ENCODE measurements around the gene ARHGEF5.
A peak's percentile ranks its signal among the peaks of the same experiment; 100 is the strongest.
"Not testable (repeated sequence)": the region's sequence is repeated elsewhere in the genome, so short reads cannot be mapped to it uniquely, and the experiment has no call there.

ARHGEF5 gene

GRCh38 chr7:144356185-144356584 is 983 bp downstream of the ARHGEF5 start:
- H3K27ac Mint-ChIP-seq; H3K36me3 Mint-ChIP-seq; DNase-seq (ENCODE audit: low spot score in 2 of 2); H3K4me3 Mint-ChIP-seq; ATAC-seq (ENCODE audit: low read depth); H3K27me3 Mint-ChIP-seq; H3K9me3 Mint-ChIP-seq; H3K4me1 Mint-ChIP-seq: not testable (repeated sequence)

DNA sequence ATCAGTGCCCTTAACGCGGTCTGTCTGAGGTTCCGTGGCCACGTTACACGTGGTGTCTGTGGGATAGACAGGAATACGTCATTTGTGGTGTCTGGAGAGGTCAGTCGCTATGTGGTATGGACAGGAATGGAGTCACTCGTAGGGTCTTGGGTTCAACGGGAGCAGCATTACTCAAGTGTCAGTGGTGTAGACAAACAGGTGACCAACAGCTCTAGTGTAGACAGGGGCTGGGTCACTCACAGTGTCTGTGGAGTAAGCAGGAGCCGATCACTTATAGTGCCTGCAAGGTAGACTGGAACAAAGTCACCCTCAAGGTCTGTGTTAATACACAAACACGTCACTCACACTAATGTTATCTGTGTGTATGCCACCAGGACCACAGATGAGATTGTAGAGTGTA is 1.7 kb downstream of the ARHGEF5 start:
- not testable (repeated sequence) for H3K36me3 Mint-ChIP-seq; ATAC-seq (ENCODE audit: low read depth); H3K27me3 Mint-ChIP-seq; DNase-seq (ENCODE audit: low spot score in 2 of 2); H3K9me3 Mint-ChIP-seq; H3K4me1 Mint-ChIP-seq; H3K4me3 Mint-ChIP-seq; H3K27ac Mint-ChIP-seq

DNA sequence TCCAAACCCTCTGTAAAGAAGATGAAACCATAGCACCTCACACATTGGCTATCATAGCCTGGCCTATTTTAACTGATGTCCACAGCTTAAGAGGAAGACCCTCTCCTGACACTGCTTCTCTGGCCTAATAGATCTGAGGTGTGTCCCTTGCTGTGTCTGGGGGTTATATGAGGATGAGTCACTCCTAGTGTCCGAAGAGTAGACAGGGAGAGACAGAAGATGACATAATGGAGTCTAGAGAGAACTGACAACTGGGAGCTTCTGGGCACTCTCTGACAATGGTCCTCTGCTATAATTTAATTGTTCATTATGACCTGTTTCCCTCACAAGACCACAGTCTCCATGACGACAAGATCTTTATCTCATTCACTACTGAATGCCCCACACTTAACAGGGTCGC is 6.9 kb downstream of the ARHGEF5 start:
- not testable (repeated sequence) for H3K27ac Mint-ChIP-seq; H3K9me3 Mint-ChIP-seq; DNase-seq (ENCODE audit: low spot score in 2 of 2); ATAC-seq (ENCODE audit: low read depth); H3K36me3 Mint-ChIP-seq; H3K27me3 Mint-ChIP-seq; H3K4me3 Mint-ChIP-seq; H3K4me1 Mint-ChIP-seq

DNA sequence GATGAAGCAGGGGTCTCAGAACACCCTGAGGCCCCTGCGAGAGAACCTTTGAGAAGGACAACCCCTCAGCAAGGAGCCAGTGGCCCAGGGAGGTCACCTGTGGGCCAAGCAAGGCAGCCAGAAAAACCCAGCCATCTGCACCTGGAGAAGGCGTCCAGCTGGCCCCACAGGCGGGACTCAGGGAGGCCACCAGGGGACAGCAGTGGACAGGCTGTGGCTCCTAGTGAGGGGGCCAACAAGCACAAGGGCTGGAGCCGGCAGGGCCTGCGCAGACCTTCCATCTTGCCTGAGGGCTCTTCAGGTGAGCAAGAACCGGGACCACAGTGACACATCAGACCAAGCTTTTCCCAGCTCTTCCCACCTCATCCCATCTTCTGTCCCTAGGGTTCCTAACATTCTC is 10.3 kb downstream of the ARHGEF5 start:
- not testable (repeated sequence) for H3K9me3 Mint-ChIP-seq; H3K36me3 Mint-ChIP-seq; DNase-seq (ENCODE audit: low spot score in 2 of 2); H3K4me3 Mint-ChIP-seq; H3K27me3 Mint-ChIP-seq; H3K4me1 Mint-ChIP-seq; H3K27ac Mint-ChIP-seq; ATAC-seq (ENCODE audit: low read depth)

DNA sequence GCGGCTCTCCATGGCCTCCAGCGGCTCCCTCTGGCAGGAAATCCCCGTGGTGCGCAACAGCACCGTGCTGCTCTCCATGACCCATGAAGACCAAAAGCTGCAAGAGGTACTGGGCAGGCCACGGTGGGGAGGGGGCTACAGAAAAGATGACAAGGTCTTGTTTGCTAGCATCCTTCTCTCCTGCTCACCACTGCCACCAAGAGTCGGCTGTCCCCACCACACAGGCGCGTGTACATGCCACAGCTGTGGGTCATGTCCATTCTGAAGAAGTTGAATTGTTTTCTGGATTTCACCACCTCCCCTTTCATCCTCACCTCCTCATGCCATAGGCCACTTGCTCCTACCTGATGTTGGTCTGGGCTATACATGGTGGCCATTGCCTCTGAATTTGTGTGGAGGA is 12.0 kb downstream of the ARHGEF5 start:
- ATAC-seq (ENCODE audit: low read depth); DNase-seq (ENCODE audit: low spot score in 2 of 2); H3K4me3 Mint-ChIP-seq; H3K4me1 Mint-ChIP-seq; H3K27me3 Mint-ChIP-seq; H3K9me3 Mint-ChIP-seq; H3K36me3 Mint-ChIP-seq; H3K27ac Mint-ChIP-seq: not testable (repeated sequence)

- not testable (repeated sequence) for H3K4me3 Mint-ChIP-seq; H3K27ac Mint-ChIP-seq; H3K27me3 Mint-ChIP-seq; H3K4me1 Mint-ChIP-seq; H3K9me3 Mint-ChIP-seq; DNase-seq (ENCODE audit: low spot score in 2 of 2); ATAC-seq (ENCODE audit: low read depth); H3K36me3 Mint-ChIP-seq
These were observed 14.0 kb downstream of the ARHGEF5 start for GRCh38 chr7:144369221-144369620.

DNA sequence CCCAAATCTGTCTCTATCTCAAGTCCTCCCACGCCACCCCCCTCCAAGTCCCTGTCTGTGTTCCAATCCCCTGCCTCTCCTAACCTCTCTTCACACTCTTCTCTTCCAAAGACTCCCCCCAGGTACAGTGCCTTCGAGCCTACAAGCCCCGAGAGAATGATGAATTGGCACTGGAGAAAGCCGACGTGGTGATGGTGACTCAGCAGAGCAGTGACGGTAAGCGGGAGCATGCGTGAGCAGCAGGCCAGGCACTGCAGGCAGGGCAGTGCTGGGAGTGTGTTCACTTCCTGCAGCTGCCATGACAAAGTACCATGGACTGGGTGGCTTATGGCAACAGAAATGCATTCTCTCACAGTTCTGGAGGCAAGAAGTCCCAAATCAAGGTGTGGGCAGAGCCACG is 23.4 kb downstream of the ARHGEF5 start:
- DNase-seq (ENCODE audit: low spot score in 2 of 2) (no peak), ATAC-seq (ENCODE audit: low read depth) (no peak)
- Mint-ChIP-seq H3K9me3 (no peaks in the 10 kb centered on the region), H3K4me1 (no peaks in the 10 kb centered on the region), H3K4me3 (no peak overlapping the region), H3K36me3 (peaks cover 5% of the 10 kb centered on the region), H3K27me3 (no peaks in the 10 kb centered on the region), H3K27ac (no peak overlapping the region)

- Mint-ChIP-seq H3K36me3 (peaks cover 5% of the 10 kb centered on the region), H3K4me3 (no peak overlapping the region), H3K27ac (no peak overlapping the region)
These were observed 24.7 kb downstream of the ARHGEF5 start for GRCh38 chr7:144379776-144380384.

DNA sequence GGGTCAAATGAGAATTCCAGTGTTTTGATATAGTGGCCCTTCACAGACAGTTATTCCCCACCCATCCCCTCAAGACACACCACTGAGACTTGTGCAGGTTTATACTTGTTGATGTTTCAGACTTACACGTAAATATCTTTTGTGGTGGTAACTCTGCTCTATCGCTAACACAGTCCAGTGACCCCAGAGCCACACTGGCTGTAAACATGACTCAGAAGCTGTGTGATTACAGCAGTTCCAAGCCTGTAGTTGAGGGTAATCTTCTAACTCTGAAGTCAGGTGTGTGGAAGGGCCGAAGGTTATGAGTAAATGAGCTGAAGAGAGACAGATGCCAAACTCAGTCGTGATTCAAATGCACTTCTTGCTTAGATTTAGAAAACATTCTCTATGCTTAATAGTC is 28.9 kb downstream of the ARHGEF5 start:
- no peak overlapping the region for H3K27ac Mint-ChIP-seq
- no peaks in the 10 kb centered on the region for H3K36me3 Mint-ChIP-seq
- DNase-seq (ENCODE audit: low spot score in 2 of 2), result no peak
- no peak for ATAC-seq (ENCODE audit: low read depth)
- H3K4me1 Mint-ChIP-seq, result peaks cover 13% of the 10 kb centered on the region
- peaks cover 10% of the 10 kb centered on the region for H3K27me3 Mint-ChIP-seq
- no peak overlapping the region for H3K4me3 Mint-ChIP-seq
- H3K9me3 Mint-ChIP-seq, result no peaks in the 10 kb centered on the region

More at GRCh38 chr7:144379776-144380384, 24.7 kb downstream of the ARHGEF5 start:
- ATAC-seq (ENCODE audit: low read depth) (no peak), DNase-seq (ENCODE audit: low spot score in 2 of 2) (no peak)
- H3K9me3 Mint-ChIP-seq, result no peaks in the 10 kb centered on the region
- H3K4me1 Mint-ChIP-seq, result peaks cover 10% of the 10 kb centered on the region
- H3K27me3 Mint-ChIP-seq, result peaks cover 8% of the 10 kb centered on the region

DNA sequence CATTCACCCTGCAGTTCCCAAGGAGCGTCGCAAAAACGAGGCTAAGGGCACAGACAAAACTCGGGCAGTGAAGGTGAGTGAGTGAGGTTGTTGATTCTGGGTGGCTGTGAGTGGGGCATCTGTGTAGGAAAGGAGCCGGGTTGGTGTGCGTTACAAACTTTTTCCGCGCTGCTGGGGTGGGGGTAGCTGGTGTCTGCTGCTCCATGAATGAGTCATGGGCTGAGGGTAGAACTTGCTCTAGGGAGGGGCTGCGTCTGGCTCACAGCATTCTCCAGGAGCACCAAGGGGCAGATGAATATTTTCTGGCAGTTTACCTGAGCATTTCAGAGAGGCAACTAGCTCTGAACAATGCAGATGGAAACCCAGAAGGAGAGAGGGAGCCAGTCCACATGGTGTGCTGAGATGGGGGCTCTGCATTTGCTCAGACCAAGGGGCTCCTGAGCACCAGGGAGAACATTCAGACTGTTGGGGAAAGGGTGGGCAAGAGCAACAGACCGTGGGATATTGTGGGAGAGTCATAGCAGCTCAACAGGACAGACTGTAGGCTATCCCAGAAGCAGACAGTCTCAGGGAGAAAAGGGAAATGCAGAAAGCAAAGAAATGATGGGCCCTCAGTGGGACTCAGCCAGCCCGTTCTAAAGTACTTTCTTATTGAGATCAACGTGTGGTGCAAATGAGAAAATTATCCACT is 29.5 kb downstream of the ARHGEF5 start:
- DNase-seq (ENCODE audit: low spot score in 2 of 2) (no peak), ATAC-seq (ENCODE audit: low read depth) (no peak)
- Mint-ChIP-seq H3K27me3 (peaks cover 12% of the 10 kb centered on the region), H3K4me1 (peaks cover 15% of the 10 kb centered on the region), H3K27ac (no peak overlapping the region), H3K4me3 (no peak overlapping the region), H3K9me3 (no peaks in the 10 kb centered on the region), H3K36me3 (no peaks in the 10 kb centered on the region)

GRCh38 chr7:144386741-144387140 is 31.5 kb downstream of the ARHGEF5 start:
- Mint-ChIP-seq H3K36me3 (no peaks in the 10 kb centered on the region), H3K27me3 (peaks cover 16% of the 10 kb centered on the region), H3K27ac (no peak overlapping the region), H3K9me3 (no peaks in the 10 kb centered on the region), H3K4me1 (peaks cover 19% of the 10 kb centered on the region), H3K4me3 (no peak overlapping the region)
- DNase-seq (ENCODE audit: low spot score in 2 of 2) (no peak), ATAC-seq (ENCODE audit: low read depth) (no peak)

- H3K27me3 Mint-ChIP-seq, result peaks cover 16% of the 10 kb centered on the region
- no peak overlapping the region for H3K4me3 Mint-ChIP-seq
- ATAC-seq (ENCODE audit: low read depth) (no peak), DNase-seq (ENCODE audit: low spot score in 2 of 2) (no peak)
- no peaks in the 10 kb centered on the region for H3K36me3 Mint-ChIP-seq
- no peak overlapping the region for H3K27ac Mint-ChIP-seq
- H3K9me3 Mint-ChIP-seq, result no peaks in the 10 kb centered on the region
- H3K4me1 Mint-ChIP-seq, result peaks cover 21% of the 10 kb centered on the region
These were observed 33.7 kb downstream of the ARHGEF5 start for GRCh38 chr7:144388950-144389349.

- peaks cover 7% of the 10 kb centered on the region for H3K27me3 Mint-ChIP-seq
- DNase-seq (ENCODE audit: low spot score in 2 of 2), result no peak
- no peaks in the 10 kb centered on the region for H3K36me3 Mint-ChIP-seq
- no peaks in the 10 kb centered on the region for H3K9me3 Mint-ChIP-seq
- H3K27ac Mint-ChIP-seq, result no peak overlapping the region
- no peak overlapping the region for H3K4me3 Mint-ChIP-seq
- H3K4me1 Mint-ChIP-seq, result peaks cover 8% of the 10 kb centered on the region
- no peak for ATAC-seq (ENCODE audit: low read depth)
These were observed 35.3 kb downstream of the ARHGEF5 start for GRCh38 chr7:144390481-144390880.

DNA sequence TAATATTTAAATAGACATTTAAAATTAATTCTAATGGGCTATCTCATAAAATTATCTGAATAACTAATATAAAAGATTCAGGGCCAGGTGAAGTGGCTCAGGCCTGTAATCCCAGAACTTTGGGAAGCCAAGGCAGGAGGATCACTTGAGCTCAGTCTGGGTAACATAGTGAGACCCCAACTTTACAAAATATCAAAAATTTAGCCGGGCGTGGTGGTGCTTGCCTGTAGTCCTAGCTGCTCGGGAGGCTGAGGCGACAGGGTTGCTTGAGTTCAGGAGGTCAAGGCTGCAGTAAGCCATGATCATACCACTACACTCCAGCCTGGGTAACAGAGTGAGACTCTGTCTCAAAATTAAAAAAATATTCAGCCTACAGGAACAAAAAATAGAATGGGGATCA is 35.8 kb downstream of the ARHGEF5 start:
- Mint-ChIP-seq H3K36me3 (no peaks in the 10 kb centered on the region), H3K27me3 (peaks cover 9% of the 10 kb centered on the region), H3K27ac (no peak overlapping the region), H3K9me3 (no peaks in the 10 kb centered on the region), H3K4me3 (no peak overlapping the region), H3K4me1 (peaks cover 8% of the 10 kb centered on the region)
- ATAC-seq (ENCODE audit: low read depth) (no peak), DNase-seq (ENCODE audit: low spot score in 2 of 2) (no peak)

- Mint-ChIP-seq H3K9me3 (no peaks in the 10 kb centered on the region), H3K27ac (no peak overlapping the region), H3K4me1 (peaks cover 8% of the 10 kb centered on the region), H3K27me3 (peaks cover 9% of the 10 kb centered on the region), H3K36me3 (no peaks in the 10 kb centered on the region), H3K4me3 (no peak overlapping the region)
- peak in 1 of 2 donors; percentile 41 for DNase-seq (ENCODE audit: low spot score in 2 of 2)
- ATAC-seq (ENCODE audit: low read depth), result peak; percentile 63
These were observed 36.6 kb downstream of the ARHGEF5 start for GRCh38 chr7:144391823-144392255.
